HCT116 (cell line): ENCODE measurements around the gene VWC2.

Source experiments
- ATF3 ChIP-seq: IDR thresholded peaks from 2 replicates; pipeline ENCODE4 v1.6.1; 2012
- EZH2 ChIP-seq: fragments of 200-600 bp; sonication (generic); IDR thresholded peaks from 2 replicates; pipeline ENCODE4 v1.6.1; 2017; ENCODE audit warnings: antibody characterized with exemption, mixed run types
- POLR2AphosphoS5 ChIP-seq: IDR thresholded peaks from 2 replicates; pipeline ENCODE4 v1.6.1; 2011; ENCODE audit warnings: mild to moderate bottlenecking, low read depth, low read length, moderate library complexity

GRCh38 chr7:49780953-49781352 lies 7.5 kb downstream of the VWC2 start:
- TF ChIP-seq POLR2AphosphoS5 (no peak), EZH2 (no peak), ATF3 (no peak)
